DOHH2 (cell line): Measurements from ENCODE around the gene FRMD8.
A peak's percentile ranks its signal among the peaks of the same experiment; 100 is the strongest.

Source experiments
- H3F3A ChIP-seq: fragments of 200-600 bp; sonication (generic), shearing (Covaris generic); 2 replicates; pipeline ENCODE4 v1.6.0; 2016; ENCODE audit warnings: antibody characterized with exemption, mild to moderate bottlenecking; ENCODE audit not compliant: control insufficient read depth, insufficient read depth
- H3K27ac ChIP-seq: fragments of 200-600 bp; sonication (generic); 2 replicates; pipeline ENCODE4 v1.5.1; 2014; ENCODE audit warnings: low read depth, mild to moderate bottlenecking, low read length, moderate library complexity
- H3K27me3 ChIP-seq: fragments of 200-600 bp; sonication (generic); 2 replicates; pipeline ENCODE4 v1.6.1; 2014; ENCODE audit warnings: mild to moderate bottlenecking, low read length, mixed read lengths; ENCODE audit not compliant: control insufficient read depth
- H3K36me3 ChIP-seq: fragments of 200-600 bp; sonication (generic); 2 replicates; pipeline ENCODE4 v1.6.1; 2014; ENCODE audit warnings: mild to moderate bottlenecking, low read length, moderate library complexity, mixed read lengths; ENCODE audit not compliant: control insufficient read depth
- H3K4me1 ChIP-seq: fragments of 200-600 bp; sonication (generic); 2 replicates; pipeline ENCODE4 v1.6.1; 2014; ENCODE audit warnings: mild to moderate bottlenecking, low read length, mixed read lengths; ENCODE audit not compliant: control insufficient read depth
- H3K4me2 ChIP-seq: fragments of 200-600 bp; sonication (generic); 2 replicates; pipeline ENCODE4 v1.6.0; 2014; ENCODE audit warnings: mild to moderate bottlenecking, low read length, moderate library complexity
- H3K4me3 ChIP-seq: fragments of 200-600 bp; sonication (generic); 2 replicates; pipeline ENCODE4 v1.5.1; 2014; ENCODE audit warnings: mild to moderate bottlenecking, low read length, mixed read lengths
- H3K79me2 ChIP-seq: fragments of 200-600 bp; sonication (generic); 2 replicates; pipeline ENCODE4 v1.6.1; 2014; ENCODE audit warnings: mild to moderate bottlenecking, low read length, mixed read lengths; ENCODE audit not compliant: control insufficient read depth
- H3K9me2 ChIP-seq: fragments of 200-600 bp; sonication (generic); replicated peaks from 2 replicates; pipeline ENCODE4 v1.6.1; 2014; ENCODE audit warnings: mild to moderate bottlenecking, low read length, mixed read lengths; ENCODE audit not compliant: control insufficient read depth
- H3K9me3 ChIP-seq: fragments of 200-600 bp; sonication (generic); 2 replicates; pipeline ENCODE4 v1.6.1; 2014; ENCODE audit warnings: antibody characterized with exemption, low read length, mixed read lengths; ENCODE audit not compliant: control insufficient read depth, insufficient read depth
- H4K20me1 ChIP-seq: fragments of 200-600 bp; sonication (generic); 2 replicates; pipeline ENCODE4 v1.6.0; 2014; ENCODE audit warnings: low read depth, mild to moderate bottlenecking, antibody characterized with exemption, low read length, moderate library complexity; ENCODE audit not compliant: control insufficient read depth, insufficient read depth
- EZH2phosphoT487 ChIP-seq: fragments of 200-600 bp; sonication (generic); IDR thresholded peaks from 2 replicates; pipeline ENCODE4 v1.6.1; 2017; ENCODE audit warnings: borderline replicate concordance, mild to moderate bottlenecking, antibody characterized with exemption, low read length, moderate library complexity, mixed read lengths
- TF ChIP-seq, protein P1 (sequence below): fragments of 200-600 bp; sonication (generic); IDR thresholded peaks from one replicate; pipeline ENCODE4 v1.5.1; 2014; ENCODE audit warnings: antibody characterized with exemption, mild to moderate bottlenecking, low read depth, low read length; ENCODE audit not compliant: poor library complexity, severe bottlenecking

The FRMD8 gene

DNA sequence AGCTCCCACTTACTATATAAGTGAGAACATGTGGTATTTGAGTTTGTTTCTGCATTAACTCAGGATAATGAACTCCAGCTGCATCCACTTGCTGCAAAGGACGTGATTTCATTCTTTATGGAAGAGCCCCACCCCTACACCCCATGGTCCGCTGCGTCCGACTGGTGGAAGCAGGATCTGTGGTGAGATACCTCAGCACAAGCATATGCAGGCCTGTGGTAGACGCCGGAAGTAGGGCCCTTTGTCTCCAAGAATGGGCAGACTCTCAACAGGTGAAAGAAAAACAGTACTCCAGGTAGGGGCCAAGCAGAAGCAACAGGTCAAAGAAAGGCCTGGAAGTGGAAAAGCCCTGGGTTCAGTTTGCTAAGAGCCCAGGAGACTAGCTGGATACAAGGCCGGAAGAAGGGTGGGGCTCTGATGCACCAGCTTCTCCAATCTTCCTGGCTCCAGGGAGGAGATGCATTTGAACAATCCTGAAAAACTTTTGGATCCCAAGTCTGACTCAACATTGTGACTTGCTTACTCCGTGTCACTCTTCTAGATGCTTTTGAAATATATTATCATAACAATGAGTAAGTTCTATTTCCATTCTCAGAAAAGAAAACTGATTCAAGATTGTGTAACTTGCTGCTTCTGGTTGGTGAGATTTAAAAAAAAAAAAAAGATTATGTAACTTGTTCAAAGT lies 66.5 kb downstream of the FRMD8 start:
- TF ChIP-seq, protein P1, sequence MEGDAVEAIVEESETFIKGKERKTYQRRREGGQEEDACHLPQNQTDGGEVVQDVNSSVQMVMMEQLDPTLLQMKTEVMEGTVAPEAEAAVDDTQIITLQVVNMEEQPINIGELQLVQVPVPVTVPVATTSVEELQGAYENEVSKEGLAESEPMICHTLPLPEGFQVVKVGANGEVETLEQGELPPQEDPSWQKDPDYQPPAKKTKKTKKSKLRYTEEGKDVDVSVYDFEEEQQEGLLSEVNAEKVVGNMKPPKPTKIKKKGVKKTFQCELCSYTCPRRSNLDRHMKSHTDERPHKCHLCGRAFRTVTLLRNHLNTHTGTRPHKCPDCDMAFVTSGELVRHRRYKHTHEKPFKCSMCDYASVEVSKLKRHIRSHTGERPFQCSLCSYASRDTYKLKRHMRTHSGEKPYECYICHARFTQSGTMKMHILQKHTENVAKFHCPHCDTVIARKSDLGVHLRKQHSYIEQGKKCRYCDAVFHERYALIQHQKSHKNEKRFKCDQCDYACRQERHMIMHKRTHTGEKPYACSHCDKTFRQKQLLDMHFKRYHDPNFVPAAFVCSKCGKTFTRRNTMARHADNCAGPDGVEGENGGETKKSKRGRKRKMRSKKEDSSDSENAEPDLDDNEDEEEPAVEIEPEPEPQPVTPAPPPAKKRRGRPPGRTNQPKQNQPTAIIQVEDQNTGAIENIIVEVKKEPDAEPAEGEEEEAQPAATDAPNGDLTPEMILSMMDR, result no peak
- no peak for TF ChIP-seq EZH2phosphoT487
- H4K20me1 ChIP-seq, result no peaks in the 10 kb centered on the region
- no peaks in the 10 kb centered on the region for H3K27me3 ChIP-seq
- peaks cover 38% of the 10 kb centered on the region for H3K4me1 ChIP-seq
- no peaks in the 10 kb centered on the region for H3K9me3 ChIP-seq
- H3K36me3 ChIP-seq, result peaks cover 19% of the 10 kb centered on the region
- H3K4me3 ChIP-seq, result no peak overlapping the region
- H3K9me2 ChIP-seq, result no peaks in the 10 kb centered on the region
- no peak overlapping the region for H3K4me2 ChIP-seq
- H3K79me2 ChIP-seq, result peaks cover 32% of the 10 kb centered on the region
- H3F3A ChIP-seq, result peaks cover 9% of the 10 kb centered on the region
- no peak overlapping the region for H3K27ac ChIP-seq

DNA sequence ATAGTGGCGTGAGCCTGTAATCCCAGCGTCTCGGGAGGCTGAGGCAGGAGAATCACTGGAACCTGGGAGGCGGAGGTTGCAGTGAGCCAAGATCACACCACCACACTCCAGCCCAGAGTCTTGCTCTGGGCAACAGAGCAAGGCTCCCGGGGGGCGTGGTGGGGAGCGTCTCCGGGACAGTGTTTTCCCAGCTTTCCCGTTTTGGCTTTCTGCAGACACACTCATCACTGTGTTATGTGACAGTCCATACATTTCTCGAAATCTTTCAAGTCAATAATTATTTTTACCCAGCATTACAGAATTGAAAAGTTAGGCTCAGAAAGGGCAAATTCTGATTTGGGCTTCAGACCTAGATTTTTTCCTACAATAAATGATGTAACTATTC lies 67.9 kb downstream of the FRMD8 start:
- H3K4me1 ChIP-seq, result peaks cover 39% of the 10 kb centered on the region
- TF ChIP-seq EZH2phosphoT487, result no peak
- TF ChIP-seq, protein P1, result no peak
- H3K27ac ChIP-seq, result no peak overlapping the region
- peaks cover 33% of the 10 kb centered on the region for H3K36me3 ChIP-seq
- H3K79me2 ChIP-seq, result peaks cover 45% of the 10 kb centered on the region
- H4K20me1 ChIP-seq, result no peaks in the 10 kb centered on the region; the same call in 1 of the 2 replicates
- no peaks in the 10 kb centered on the region for H3K27me3 ChIP-seq
- no peaks in the 10 kb centered on the region for H3K9me3 ChIP-seq
- peak overlapping the region; percentile 100 for H3K4me3 ChIP-seq
- peaks cover 9% of the 10 kb centered on the region for H3F3A ChIP-seq
- peak overlapping the region; percentile 84 for H3K4me2 ChIP-seq
- H3K9me2 ChIP-seq, result no peaks in the 10 kb centered on the region

DNA sequence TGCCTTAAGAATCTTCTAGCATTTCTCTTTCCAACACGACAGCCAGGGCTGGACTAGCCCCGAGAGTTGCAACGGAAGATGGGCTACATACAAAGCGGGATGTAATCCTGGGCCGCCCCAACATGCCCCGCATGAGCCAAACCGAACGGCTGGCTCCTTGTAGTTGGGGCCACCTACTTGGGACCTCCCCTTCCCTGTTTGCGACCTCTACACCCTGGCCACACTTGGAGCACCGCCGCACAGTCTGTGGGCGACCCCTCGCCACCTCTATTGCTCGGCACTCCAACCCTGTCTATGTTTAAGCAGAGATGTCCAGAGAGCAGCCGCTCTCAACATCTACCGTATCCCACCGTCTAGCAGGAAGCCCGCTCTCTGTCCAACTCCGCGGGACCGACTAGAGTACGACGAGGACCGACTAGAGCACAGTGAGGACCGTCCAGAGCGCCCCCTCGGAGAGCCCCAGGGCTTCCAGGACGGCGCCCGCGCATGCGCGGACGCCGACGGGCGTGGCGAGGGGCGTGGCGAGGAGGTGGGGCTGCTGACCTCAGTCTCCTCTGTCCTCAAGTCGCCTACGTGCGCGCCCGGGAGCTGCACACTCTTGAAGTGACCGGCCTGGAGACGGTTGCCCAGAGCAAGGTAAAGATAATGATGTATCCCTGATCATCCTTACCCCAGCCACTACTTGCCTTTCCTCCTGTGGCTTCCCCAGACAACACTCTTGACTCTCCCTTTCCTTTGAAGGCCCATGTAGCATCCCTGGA lies 68.4 kb downstream of the FRMD8 start:
- H3F3A ChIP-seq, result peaks cover 9% of the 10 kb centered on the region
- peaks cover 39% of the 10 kb centered on the region for H3K36me3 ChIP-seq
- no peaks in the 10 kb centered on the region for H3K27me3 ChIP-seq
- peak overlapping the region; percentile 84 for H3K4me2 ChIP-seq
- TF ChIP-seq, protein P1, result peak; percentile 61
- no peak for TF ChIP-seq EZH2phosphoT487
- no peaks in the 10 kb centered on the region for H3K9me2 ChIP-seq
- H4K20me1 ChIP-seq, result no peaks in the 10 kb centered on the region; the same call in 1 of the 2 replicates
- no peaks in the 10 kb centered on the region for H3K9me3 ChIP-seq
- peaks cover 51% of the 10 kb centered on the region for H3K79me2 ChIP-seq
- peak overlapping the region; percentile 86 for H3K27ac ChIP-seq
- peak overlapping the region; percentile 100 for H3K4me3 ChIP-seq
- H3K4me1 ChIP-seq, result peaks cover 41% of the 10 kb centered on the region
